NB4 (cell line): Measurements from ENCODE around the gene PLAAT5.

Experiments used
- CTCF ChIP-seq: IDR thresholded peaks from one replicate; pipeline ENCODE4 v1.5.1; 2012; ENCODE audit warnings: low read depth, low read length
- MYC ChIP-seq: IDR thresholded peaks from 2 replicates; pipeline ENCODE4 v1.6.1; 2011; ENCODE audit warnings: low read depth, low read length
- POLR2A ChIP-seq: IDR thresholded peaks from 2 replicates; pipeline ENCODE4 v1.6.1; 2011; ENCODE audit warnings: mild to moderate bottlenecking; ENCODE audit not compliant: insufficient read length; ENCODE audit errors: extremely low read depth
- TF ChIP-seq, protein P1 (sequence below): IDR thresholded peaks from 2 replicates; pipeline ENCODE4 v1.6.1; 2011; ENCODE audit warnings: low read depth, low read length

- TF ChIP-seq POLR2A (no peak), CTCF (no peak), MYC (no peak)
- TF ChIP-seq, protein P1, sequence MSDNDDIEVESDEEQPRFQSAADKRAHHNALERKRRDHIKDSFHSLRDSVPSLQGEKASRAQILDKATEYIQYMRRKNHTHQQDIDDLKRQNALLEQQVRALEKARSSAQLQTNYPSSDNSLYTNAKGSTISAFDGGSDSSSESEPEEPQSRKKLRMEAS, result no peak
Measured at GRCh38 chr11:63459586-63459985, 31.4 kb downstream of the PLAAT5 start.
